Trophoblast cell (in vitro differentiated cells and primary cell): Measurements from ENCODE around the gene GALNT14.

Experiments used
- DNase-seq, 2 donors: peaks; one replicate each; pipeline ENCODE4 v3.0.0-alpha.2; 2016
- H2AFZ ChIP-seq: 2 replicates; pipeline ENCODE4 v1.6.1; 2013; ENCODE audit warnings: low read length, moderate library complexity, mild to moderate bottlenecking; ENCODE audit not compliant: insufficient read depth, poor library complexity
- H2AK5ac ChIP-seq: 2 replicates; pipeline ENCODE4 v1.6.1; 2013; ENCODE audit warnings: mild to moderate bottlenecking, low read length
- H2BK120ac ChIP-seq: 2 replicates; pipeline ENCODE4 v1.6.1; 2013; ENCODE audit warnings: low read length, mild to moderate bottlenecking, moderate library complexity; ENCODE audit not compliant: insufficient read depth, poor library complexity
- H2BK12ac ChIP-seq: 2 replicates; pipeline ENCODE4 v1.6.1; 2013; ENCODE audit warnings: mild to moderate bottlenecking, low read length, moderate library complexity
- H2BK5ac ChIP-seq: 2 replicates; pipeline ENCODE4 v1.6.1; 2013; ENCODE audit warnings: low read length, low read depth, moderate library complexity, mild to moderate bottlenecking; ENCODE audit not compliant: poor library complexity
- H3K14ac ChIP-seq: 2 replicates; pipeline ENCODE4 v1.6.1; 2013; ENCODE audit warnings: mild to moderate bottlenecking, low read length
- H3K18ac ChIP-seq: 2 replicates; pipeline ENCODE4 v1.6.1; 2013; ENCODE audit warnings: mild to moderate bottlenecking, low read length
- H3K23ac ChIP-seq: 2 replicates; pipeline ENCODE4 v1.6.1; 2013; ENCODE audit warnings: low read length
- H3K27ac ChIP-seq: 2 replicates; pipeline ENCODE4 v1.5.1; 2013; ENCODE audit warnings: low read depth, mild to moderate bottlenecking, inconsistent platforms, low read length, moderate library complexity
- H3K27me3 ChIP-seq: 2 replicates; pipeline ENCODE4 v1.6.1; 2013; ENCODE audit warnings: inconsistent platforms, mild to moderate bottlenecking, low read length, moderate library complexity; ENCODE audit not compliant: insufficient read depth
- H3K36me3 ChIP-seq, 2 experiments: 1 replicate in 1 of 2; 2 replicates in 1 of 2; pipeline ENCODE4 v1.6.1; 2013; ENCODE audit warnings: low read length in 2 of 2, mild to moderate bottlenecking in 2 of 2, moderate library complexity in 1 of 2; ENCODE audit not compliant: insufficient read depth in 2 of 2, control insufficient read depth in 1 of 2
- H3K4ac ChIP-seq: 2 replicates; pipeline ENCODE4 v1.6.1; 2013; ENCODE audit warnings: low read depth, mild to moderate bottlenecking, low read length, moderate library complexity
- H3K4me1 ChIP-seq, 2 experiments: 1 replicate in 1 of 2; 2 replicates in 1 of 2; pipeline ENCODE4 v1.6.1; 2013; ENCODE audit warnings: low read length in 2 of 2, mild to moderate bottlenecking in 2 of 2, moderate library complexity in 1 of 2; ENCODE audit not compliant: insufficient read depth in 2 of 2, control insufficient read depth in 1 of 2
- H3K4me2 ChIP-seq: 2 replicates; pipeline ENCODE4 v1.6.1; 2013; ENCODE audit warnings: inconsistent platforms, mild to moderate bottlenecking, low read length, moderate library complexity
- H3K4me3 ChIP-seq: 2 replicates; pipeline ENCODE4 v1.5.1; 2013; ENCODE audit warnings: mild to moderate bottlenecking, low read depth, low read length, inconsistent platforms
- H3K79me1 ChIP-seq: one replicate; pipeline ENCODE4 v1.6.1; 2013; ENCODE audit warnings: low read length
- H3K79me2 ChIP-seq: 2 replicates; pipeline ENCODE4 v1.6.1; 2013; ENCODE audit warnings: low read length, mild to moderate bottlenecking; ENCODE audit not compliant: control insufficient read depth, insufficient read depth, poor library complexity
- H3K9ac ChIP-seq: 2 replicates; pipeline ENCODE4 v1.6.1; 2013; ENCODE audit warnings: mild to moderate bottlenecking, low read length
- H3K9me3 ChIP-seq: 2 replicates; pipeline ENCODE4 v1.6.1; 2013; ENCODE audit warnings: low read depth, mild to moderate bottlenecking, control low read depth, inconsistent platforms, low read length; ENCODE audit not compliant: insufficient read depth
- H4K12ac ChIP-seq: 2 replicates; pipeline ENCODE4 v1.6.1; 2013; ENCODE audit warnings: low read depth, mild to moderate bottlenecking, low read length, moderate library complexity
- H4K8ac ChIP-seq: 2 replicates; pipeline ENCODE4 v1.6.1; 2013; ENCODE audit warnings: low read depth, mild to moderate bottlenecking, low read length, moderate library complexity
- H4K91ac ChIP-seq: one replicate; pipeline ENCODE4 v1.6.1; 2013; ENCODE audit warnings: low read depth, mild to moderate bottlenecking, low read length, moderate library complexity
- WGBS: extraction: QIAGEN DNeasy Blood & Tissue Kit; methylation state at CpG from one replicate; pipeline ENCODE4 v1.1.7; 2013; ENCODE audit warnings: missing lambda C conversion rate; ENCODE audit not compliant: insufficient read length, insufficient coverage; ENCODE audit errors: extremely low coverage; 5-methylcytosine and 5-hydroxymethylcytosine counted together

GALNT14 gene

GRCh38 chr2:31097962-31098613, 40.2 kb downstream of the GALNT14 start:
- no peaks in the 10 kb centered on the region for H3K4me1 ChIP-seq
- no peak overlapping the region for H3K27ac ChIP-seq
- no peaks in the 10 kb centered on the region for H3K27me3 ChIP-seq
- no peak overlapping the region for H2BK5ac ChIP-seq
- no peaks in the 10 kb centered on the region for H3K36me3 ChIP-seq
- H3K4me2 ChIP-seq, result no peak overlapping the region
- WGBS, result no CpG with 5 or more reads among the region's 2 CpGs
- DNase-seq, result no peak
- no peak overlapping the region for H3K14ac ChIP-seq
- H3K9me3 ChIP-seq, result no peaks in the 10 kb centered on the region
- no peak overlapping the region for H3K4ac ChIP-seq
- H4K12ac ChIP-seq, result no peak overlapping the region
- H2BK12ac ChIP-seq, result no peak overlapping the region
- H2BK120ac ChIP-seq, result no peak overlapping the region
- no peak overlapping the region for H3K18ac ChIP-seq
- H3K79me1 ChIP-seq, result no peaks in the 10 kb centered on the region
- H2AFZ ChIP-seq, result no peak overlapping the region
- no peak overlapping the region for H4K8ac ChIP-seq
- H3K23ac ChIP-seq, result no peak overlapping the region
- H2AK5ac ChIP-seq, result no peak overlapping the region
- no peak overlapping the region for H4K91ac ChIP-seq
- H3K79me2 ChIP-seq, result no peaks in the 10 kb centered on the region
- no peak overlapping the region for H3K4me3 ChIP-seq
- no peak overlapping the region for H3K9ac ChIP-seq

- H3K27ac ChIP-seq, result no peak overlapping the region
Measured at GRCh38 chr2:31090188-31090587, 48.1 kb downstream of the GALNT14 start.

GRCh38 chr2:31089645-31090044, 48.6 kb downstream of the GALNT14 start:
- H3K4me2 ChIP-seq, result no peak overlapping the region

More at GRCh38 chr2:31090188-31090587, 48.1 kb downstream of the GALNT14 start:
- Histone ChIP-seq H3K36me3 (no peaks in the 10 kb centered on the region), H4K12ac (no peak overlapping the region), H2AK5ac (no peak overlapping the region), H4K8ac (no peak overlapping the region), H2BK12ac (no peak overlapping the region), H3K4ac (no peak overlapping the region), H3K4me3 (no peak overlapping the region), H2BK120ac (no peak overlapping the region), H3K9me3 (no peaks in the 10 kb centered on the region), H3K14ac (no peak overlapping the region), H2BK5ac (no peak overlapping the region), H3K4me1 (no peaks in the 10 kb centered on the region), H2AFZ (no peak overlapping the region), H3K9ac (no peak overlapping the region), H3K79me1 (no peaks in the 10 kb centered on the region), H3K27me3 (no peaks in the 10 kb centered on the region), H3K18ac (no peak overlapping the region), H3K79me2 (no peaks in the 10 kb centered on the region), H3K4me2 (no peak overlapping the region), H3K23ac (no peak overlapping the region), H4K91ac (no peak overlapping the region)
- no CpG with 5 or more reads among the region's 7 CpGs for WGBS
- no peak for DNase-seq

GRCh38 chr2:31088504-31089195, 49.6 kb downstream of the GALNT14 start:
- Histone ChIP-seq H3K14ac (no peak overlapping the region), H2AK5ac (no peak overlapping the region), H4K8ac (no peak overlapping the region), H3K36me3 (no peaks in the 10 kb centered on the region), H2AFZ (no peak overlapping the region), H3K18ac (no peak overlapping the region), H3K79me1 (no peaks in the 10 kb centered on the region), H3K4ac (no peak overlapping the region), H4K91ac (no peak overlapping the region), H3K79me2 (no peaks in the 10 kb centered on the region), H2BK12ac (no peak overlapping the region), H3K27me3 (no peaks in the 10 kb centered on the region), H3K4me2 (no peak overlapping the region), H2BK5ac (no peak overlapping the region), H3K9ac (no peak overlapping the region), H3K4me3 (no peak overlapping the region), H3K27ac (no peak overlapping the region), H3K9me3 (no peaks in the 10 kb centered on the region), H4K12ac (no peak overlapping the region), H2BK120ac (no peak overlapping the region), H3K4me1 (no peaks in the 10 kb centered on the region), H3K23ac (no peak overlapping the region)
- DNase-seq, result no peak
- 100% methylated on average over 1 of the region's 6 CpGs for WGBS

More at GRCh38 chr2:31089645-31090044, 48.6 kb downstream of the GALNT14 start:
- Histone ChIP-seq H3K9me3 (no peaks in the 10 kb centered on the region), H3K18ac (no peak overlapping the region), H3K79me1 (no peaks in the 10 kb centered on the region), H2BK5ac (no peak overlapping the region), H4K91ac (no peak overlapping the region), H2AK5ac (no peak overlapping the region), H3K4me1 (no peaks in the 10 kb centered on the region), H3K9ac (no peak overlapping the region), H3K36me3 (no peaks in the 10 kb centered on the region), H2AFZ (no peak overlapping the region), H3K23ac (no peak overlapping the region), H3K27me3 (no peaks in the 10 kb centered on the region), H4K8ac (no peak overlapping the region), H3K27ac (no peak overlapping the region), H3K4me3 (no peak overlapping the region), H2BK120ac (no peak overlapping the region), H3K4ac (no peak overlapping the region), H2BK12ac (no peak overlapping the region), H3K14ac (no peak overlapping the region), H4K12ac (no peak overlapping the region), H3K79me2 (no peaks in the 10 kb centered on the region)
- WGBS, result no CpG with 5 or more reads among the region's 2 CpGs
- DNase-seq, result peak in 1 of 2 donors; percentile 3
